Measurements from ENCODE around the gene OPCML.

DNA sequence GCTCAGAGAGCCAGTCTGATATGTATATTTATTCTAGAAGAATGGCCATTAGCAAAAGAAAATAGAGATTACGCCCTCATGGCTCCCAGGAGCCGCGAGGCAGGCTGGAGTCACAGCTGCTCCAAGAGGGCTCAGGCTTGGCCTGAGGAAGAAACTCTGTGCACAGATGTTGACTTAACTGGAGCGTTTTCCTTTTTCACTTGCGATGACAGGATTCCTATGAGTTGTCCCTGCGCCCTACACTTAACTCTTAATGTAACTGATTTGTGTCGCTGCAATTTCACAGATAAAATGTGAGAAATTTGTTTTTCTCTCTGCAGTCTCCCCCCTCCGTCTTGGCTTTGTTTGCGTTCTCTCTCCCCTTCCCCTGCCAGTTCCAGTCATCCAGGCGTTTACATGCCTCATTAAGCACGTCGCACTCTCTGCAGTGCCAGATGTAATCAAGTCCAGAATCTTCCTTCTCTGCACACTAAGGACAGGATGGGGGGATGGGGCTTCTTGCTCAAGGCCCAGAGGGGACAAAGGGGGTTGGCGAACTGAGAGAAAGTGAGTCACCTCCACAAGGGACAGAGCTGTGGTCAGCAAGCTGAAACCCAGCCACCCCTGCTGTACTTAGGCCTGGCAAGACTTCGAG is 1101.8 kb downstream of the OPCML start:
- TF ChIP-seq, protein P1, sequence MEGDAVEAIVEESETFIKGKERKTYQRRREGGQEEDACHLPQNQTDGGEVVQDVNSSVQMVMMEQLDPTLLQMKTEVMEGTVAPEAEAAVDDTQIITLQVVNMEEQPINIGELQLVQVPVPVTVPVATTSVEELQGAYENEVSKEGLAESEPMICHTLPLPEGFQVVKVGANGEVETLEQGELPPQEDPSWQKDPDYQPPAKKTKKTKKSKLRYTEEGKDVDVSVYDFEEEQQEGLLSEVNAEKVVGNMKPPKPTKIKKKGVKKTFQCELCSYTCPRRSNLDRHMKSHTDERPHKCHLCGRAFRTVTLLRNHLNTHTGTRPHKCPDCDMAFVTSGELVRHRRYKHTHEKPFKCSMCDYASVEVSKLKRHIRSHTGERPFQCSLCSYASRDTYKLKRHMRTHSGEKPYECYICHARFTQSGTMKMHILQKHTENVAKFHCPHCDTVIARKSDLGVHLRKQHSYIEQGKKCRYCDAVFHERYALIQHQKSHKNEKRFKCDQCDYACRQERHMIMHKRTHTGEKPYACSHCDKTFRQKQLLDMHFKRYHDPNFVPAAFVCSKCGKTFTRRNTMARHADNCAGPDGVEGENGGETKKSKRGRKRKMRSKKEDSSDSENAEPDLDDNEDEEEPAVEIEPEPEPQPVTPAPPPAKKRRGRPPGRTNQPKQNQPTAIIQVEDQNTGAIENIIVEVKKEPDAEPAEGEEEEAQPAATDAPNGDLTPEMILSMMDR (IDR thresholded peaks at IDR 0.05) = no peak
- TF ChIP-seq POLR2AphosphoS5 (IDR thresholded peaks at IDR 0.05) (no peak), POLR2A (IDR thresholded peaks at IDR 0.05) (no peak)

Data from prostate gland (tissue), 2 donors.